Gastroesophageal sphincter (tissue), 2 donors: ENCODE data around the gene COL1A2.

Source experiments
- POLR2A ChIP-seq, 2 donors: fragments of 450-650 bp; IDR thresholded peaks; one replicate each; pipeline ENCODE4 v1.6.1; 2017; ENCODE audit warnings: antibody characterized with exemption in 2 of 2, mild to moderate bottlenecking in 2 of 2, moderate library complexity in 1 of 2
- POLR2AphosphoS5 ChIP-seq: sonication (generic); formaldehyde crosslinking; IDR thresholded peaks from one replicate; pipeline ENCODE4 v1.6.1; 2017; ENCODE audit warnings: antibody characterized with exemption

GRCh38 chr7:94445696-94446194 lies 51.0 kb downstream of the COL1A2 start:
- TF ChIP-seq POLR2A (IDR thresholded peaks at IDR 0.05) (no peak), POLR2AphosphoS5 (no peak)
